Stimulated activated CD8-positive, alpha-beta memory T cell treated with anti-CD3 and anti-CD28 coated beads, Interleukin-4, amount 100 ng/mL, for 24 hours (primary cell): ENCODE results near the gene PCNT.

ENCODE experiments used
- DNase-seq: peaks from one replicate; pipeline ENCODE4 v3.0.0-alpha.2; 2020; ENCODE audit warnings: low read depth

The PCNT gene

DNA sequence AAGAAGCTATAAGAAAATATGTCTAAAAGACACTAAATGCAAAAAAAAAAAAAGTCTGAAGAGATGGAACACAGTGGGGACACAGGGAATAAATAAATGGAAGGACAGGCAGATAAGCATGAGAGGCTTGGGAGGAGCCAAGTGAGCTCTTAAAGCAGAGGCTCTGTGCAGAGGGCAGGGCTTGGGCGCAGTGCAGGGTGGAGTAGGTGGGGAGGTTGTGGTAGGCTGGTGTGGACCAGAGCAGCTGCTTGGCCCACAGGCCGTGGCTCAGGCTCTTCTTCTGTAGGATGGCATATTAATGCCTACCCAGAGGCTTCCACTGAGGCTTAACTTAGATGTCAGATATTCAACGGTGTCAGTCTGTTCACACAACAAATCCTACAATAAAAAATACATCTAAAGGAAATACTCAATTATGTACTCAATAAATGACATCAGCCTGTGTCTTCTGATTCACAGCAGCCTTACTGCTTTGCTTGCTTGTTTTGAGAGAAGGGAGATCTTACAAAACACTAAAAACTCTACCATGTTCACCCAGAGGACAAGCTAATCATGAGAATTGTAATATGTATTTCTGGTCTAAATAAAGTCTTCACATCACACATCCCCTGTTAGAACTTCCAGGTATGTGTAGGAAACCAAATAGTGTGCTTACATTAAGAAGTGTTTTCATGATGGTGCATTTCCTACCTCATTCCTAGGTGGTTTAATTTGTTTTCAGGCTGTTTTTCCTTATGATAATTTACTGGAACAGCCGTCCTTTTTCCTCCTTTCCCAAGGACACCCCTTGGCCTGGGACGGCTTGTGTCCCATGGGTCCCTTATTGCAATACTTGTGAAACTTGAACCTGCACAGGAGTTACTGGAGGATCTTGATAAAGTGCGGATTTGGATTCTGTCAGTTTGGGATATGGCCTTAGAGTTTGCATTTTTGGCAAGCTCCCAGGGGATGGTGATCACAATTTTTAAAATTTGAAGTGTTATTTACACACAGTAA is 159.6 kb downstream of the PCNT start:
- DNase-seq, result no peak

GRCh38 chr21:46486481-46487126 is 162.6 kb downstream of the PCNT start:
- no peak for DNase-seq

- DNase-seq, result no peak
These were observed 165.3 kb downstream of the PCNT start for GRCh38 chr21:46489162-46489663.

DNA sequence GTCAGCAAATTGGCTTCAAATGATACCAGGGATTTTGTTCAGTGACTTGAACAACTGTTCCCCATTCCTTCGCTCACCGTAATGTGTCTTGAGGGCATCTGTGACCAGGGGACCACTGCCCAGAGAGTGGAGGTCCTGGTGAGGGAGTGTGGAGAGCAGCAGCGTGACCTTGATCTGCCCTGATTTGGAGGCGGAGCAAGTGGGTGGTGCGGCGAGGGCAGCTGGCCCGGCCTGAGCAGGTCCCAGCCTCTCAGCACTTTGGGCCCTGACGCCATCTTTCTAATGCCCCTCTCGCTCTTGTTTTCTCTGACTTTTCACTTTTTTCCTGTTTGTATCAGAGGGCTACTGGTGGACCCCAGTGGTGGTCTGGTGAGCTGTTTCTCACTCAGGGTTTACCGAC is 165.8 kb downstream of the PCNT start:
- no peak for DNase-seq

DNA sequence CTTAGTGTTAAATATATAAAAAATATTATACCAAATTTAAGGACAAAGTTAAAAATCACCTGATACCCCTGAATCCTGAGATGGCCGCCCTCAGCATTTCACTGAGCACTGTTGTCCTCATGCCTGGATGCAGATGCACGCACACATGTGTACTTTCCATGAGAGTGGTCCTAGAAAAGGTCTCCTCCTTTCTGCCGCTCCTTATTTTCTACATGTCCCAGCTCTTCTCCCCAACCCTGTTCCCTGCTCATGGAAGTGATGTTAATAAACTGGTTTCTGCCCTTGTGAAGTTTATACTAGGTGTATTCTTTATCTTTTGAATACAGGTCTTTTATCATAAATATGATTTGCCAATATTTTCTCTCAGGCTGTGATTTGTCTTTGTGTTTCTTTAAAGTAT is 167.6 kb downstream of the PCNT start:
- DNase-seq, result no peak

DNA sequence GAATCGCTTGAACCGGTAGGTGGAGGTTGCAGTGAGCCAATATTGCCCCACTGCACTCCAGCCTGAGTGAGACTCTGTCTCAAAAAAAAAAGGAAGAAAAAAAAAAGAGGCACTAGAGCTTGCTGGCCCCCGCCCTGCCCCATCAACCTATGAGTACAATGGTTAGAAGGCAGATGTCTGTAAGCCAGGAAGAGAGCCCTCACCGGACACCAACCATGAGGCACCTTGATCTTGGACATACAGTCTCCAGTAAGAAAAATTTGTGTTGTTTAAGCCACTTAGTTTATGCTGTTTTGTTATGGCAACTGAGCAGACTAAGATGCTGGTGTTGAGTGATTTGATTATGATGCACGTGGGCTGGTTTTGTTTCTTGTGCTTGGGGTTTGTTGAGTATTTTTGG is 168.9 kb downstream of the PCNT start:
- DNase-seq, result no peak

DNA sequence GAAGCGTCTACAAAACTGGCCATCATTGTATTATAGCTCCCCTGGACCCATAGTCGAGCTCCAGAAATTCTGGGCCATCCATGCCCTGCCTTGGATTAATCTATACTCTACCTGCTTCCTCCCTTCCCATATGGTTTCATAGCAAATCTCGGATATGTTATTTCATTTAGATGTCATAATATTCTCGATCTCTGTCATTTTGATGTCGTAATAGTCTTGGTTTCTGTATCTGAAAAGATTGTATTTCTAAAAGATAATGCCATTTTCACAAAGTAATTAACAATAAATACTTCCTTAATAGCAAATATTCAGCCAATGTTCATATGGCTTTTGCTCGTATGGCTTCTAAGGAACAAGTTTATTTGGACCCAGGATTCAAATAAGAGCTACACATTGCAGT is 169.9 kb downstream of the PCNT start:
- DNase-seq, result no peak
